Astrocyte (in vitro differentiated cells and primary cell): Measurements from ENCODE around the gene TLL2. TPM values are rescaled to one million over a fixed set of nuclear protein-coding genes. Genes with fewer than 3 reads are reported as not detected.

Experiments used
- DNase-seq: peaks from one replicate; pipeline ENCODE4 v3.0.0-alpha.2; 2010; ENCODE audit warnings: low read depth
- FAIRE-seq: peaks from 2 replicates; lab custom pipeline; 2011; peaks lifted over from hg19 to GRCh38; lab: Jason Lieb, UNC
- H2AFZ ChIP-seq: 2 replicates; pipeline ENCODE4 v1.6.0; 2012; ENCODE audit warnings: low read depth, low read length, inconsistent platforms
- H3K27ac ChIP-seq: 2 replicates; pipeline ENCODE4 v1.5.1; 2011; ENCODE audit warnings: low read depth, low read length, inconsistent platforms
- H3K27me3 ChIP-seq: 2 replicates; pipeline ENCODE4 v1.6.0; 2011; ENCODE audit warnings: low read length, inconsistent platforms; ENCODE audit not compliant: insufficient read depth
- H3K36me3 ChIP-seq: 2 replicates; pipeline ENCODE4 v1.5.1; 2011; ENCODE audit warnings: low read length, inconsistent platforms; ENCODE audit not compliant: insufficient read depth
- H3K4me1 ChIP-seq: 2 replicates; pipeline ENCODE4 v1.5.1; 2011; ENCODE audit warnings: low read length, inconsistent platforms; ENCODE audit not compliant: insufficient read depth
- H3K4me2 ChIP-seq: 2 replicates; pipeline ENCODE4 v1.6.0; 2012; ENCODE audit warnings: low read length, inconsistent platforms
- H3K4me3 ChIP-seq: 2 replicates; pipeline ENCODE4 v1.5.1; 2011; ENCODE audit warnings: low read depth, mild to moderate bottlenecking, low read length, inconsistent platforms; ENCODE audit not compliant: insufficient read depth
- H3K79me2 ChIP-seq: 2 replicates; pipeline ENCODE4 v1.6.0; 2012; ENCODE audit warnings: mild to moderate bottlenecking, low read length, inconsistent platforms; ENCODE audit not compliant: insufficient read depth
- H3K9ac ChIP-seq: 2 replicates; pipeline ENCODE4 v1.6.0; 2012; ENCODE audit warnings: mild to moderate bottlenecking, low read length, inconsistent platforms
- H3K9me3 ChIP-seq: 2 replicates; pipeline ENCODE4 v1.5.1; 2012; ENCODE audit warnings: low read depth, mild to moderate bottlenecking, low read length, inconsistent platforms; ENCODE audit not compliant: insufficient read depth
- H4K20me1 ChIP-seq: 2 replicates; pipeline ENCODE4 v1.6.0; 2012; ENCODE audit warnings: low read length, inconsistent platforms; ENCODE audit not compliant: insufficient read depth
- H3K27ac Mint-ChIP-seq: one replicate; pipeline ENCODE4 v1.8.0; 2021; ENCODE audit warnings: mild to moderate bottlenecking, mixed read lengths; ENCODE audit not compliant: unreplicated experiment
- H3K27me3 Mint-ChIP-seq: one replicate; pipeline ENCODE4 v1.8.0; 2021; ENCODE audit warnings: low read depth, mixed read lengths; ENCODE audit not compliant: unreplicated experiment
- H3K36me3 Mint-ChIP-seq: one replicate; pipeline ENCODE4 v1.8.0; 2021; ENCODE audit warnings: low read depth, mixed read lengths; ENCODE audit not compliant: unreplicated experiment
- H3K4me1 Mint-ChIP-seq: one replicate; pipeline ENCODE4 v1.8.0; 2021; ENCODE audit warnings: low read depth, mixed read lengths; ENCODE audit not compliant: unreplicated experiment
- H3K4me3 Mint-ChIP-seq: one replicate; pipeline ENCODE4 v1.8.0; 2021; ENCODE audit warnings: mild to moderate bottlenecking, moderate library complexity, mixed read lengths; ENCODE audit not compliant: unreplicated experiment
- H3K9me3 Mint-ChIP-seq: one replicate; pipeline ENCODE4 v1.8.0; 2021; ENCODE audit warnings: mild to moderate bottlenecking, mixed read lengths; ENCODE audit not compliant: unreplicated experiment
- EZH2 ChIP-seq: IDR thresholded peaks from 2 replicates; pipeline ENCODE4 v1.6.1; 2012; ENCODE audit warnings: mild to moderate bottlenecking, low read length, inconsistent platforms; ENCODE audit not compliant: insufficient read depth
- total RNA-seq: library from RNA; stranded (reverse); gene quantifications from 2 replicates; pipeline ENCODE4 v1.2.1, GENCODE V29; 2021
- TF ChIP-seq, protein P1 (sequence below): IDR thresholded peaks from 2 replicates; pipeline ENCODE4 v1.5.1; 2011; ENCODE audit warnings: low read depth, mild to moderate bottlenecking, inconsistent platforms, low read length, moderate library complexity; ENCODE audit not compliant: insufficient read depth

Gene TLL2
- total RNA-seq, 1 donor from 2014 or later = 7.6 TPM

DNA sequence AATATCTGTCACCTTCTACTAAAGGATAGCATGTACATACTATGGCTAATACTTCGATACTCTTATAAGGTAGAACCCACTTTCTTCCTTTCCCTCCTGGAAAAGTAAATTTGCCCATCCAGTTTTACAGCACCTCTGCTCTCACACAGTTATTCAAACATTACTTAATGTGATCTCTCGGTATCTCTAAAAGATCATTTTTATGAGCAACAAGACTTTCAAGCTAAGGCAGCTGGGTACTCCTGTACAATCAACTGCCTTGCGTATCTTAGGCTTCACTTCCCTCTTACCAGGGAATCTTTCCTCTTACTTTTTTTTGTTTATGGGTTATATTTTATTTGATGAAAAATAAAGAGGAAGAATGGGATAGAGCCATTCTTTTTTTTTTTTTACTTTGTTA is 26.5 kb upstream of the TLL2 start:
- Mint-ChIP-seq H3K4me3 (no peak overlapping the region), H3K4me1 (peaks cover 11% of the 10 kb centered on the region), H3K27me3 (no peaks in the 10 kb centered on the region), H3K36me3 (peaks cover 19% of the 10 kb centered on the region), H3K9me3 (no peaks in the 10 kb centered on the region), H3K27ac (no peak overlapping the region)
- H3K27me3 ChIP-seq = no peaks in the 10 kb centered on the region
- FAIRE-seq = no peak
- H3K4me1 ChIP-seq = no peaks in the 10 kb centered on the region
- H3K36me3 ChIP-seq = peaks cover 30% of the 10 kb centered on the region
- no peaks in the 10 kb centered on the region for H3K9me3 ChIP-seq
- H3K9ac ChIP-seq = no peak overlapping the region
- H3K79me2 ChIP-seq = peaks cover 61% of the 10 kb centered on the region
- no peak overlapping the region for H2AFZ ChIP-seq
- no peak overlapping the region for H3K4me2 ChIP-seq
- H3K27ac ChIP-seq = no peak overlapping the region
- H4K20me1 ChIP-seq = peaks cover 54% of the 10 kb centered on the region
- H3K4me3 ChIP-seq = no peak overlapping the region
- TF ChIP-seq EZH2 = no peak
- TF ChIP-seq, protein P1, sequence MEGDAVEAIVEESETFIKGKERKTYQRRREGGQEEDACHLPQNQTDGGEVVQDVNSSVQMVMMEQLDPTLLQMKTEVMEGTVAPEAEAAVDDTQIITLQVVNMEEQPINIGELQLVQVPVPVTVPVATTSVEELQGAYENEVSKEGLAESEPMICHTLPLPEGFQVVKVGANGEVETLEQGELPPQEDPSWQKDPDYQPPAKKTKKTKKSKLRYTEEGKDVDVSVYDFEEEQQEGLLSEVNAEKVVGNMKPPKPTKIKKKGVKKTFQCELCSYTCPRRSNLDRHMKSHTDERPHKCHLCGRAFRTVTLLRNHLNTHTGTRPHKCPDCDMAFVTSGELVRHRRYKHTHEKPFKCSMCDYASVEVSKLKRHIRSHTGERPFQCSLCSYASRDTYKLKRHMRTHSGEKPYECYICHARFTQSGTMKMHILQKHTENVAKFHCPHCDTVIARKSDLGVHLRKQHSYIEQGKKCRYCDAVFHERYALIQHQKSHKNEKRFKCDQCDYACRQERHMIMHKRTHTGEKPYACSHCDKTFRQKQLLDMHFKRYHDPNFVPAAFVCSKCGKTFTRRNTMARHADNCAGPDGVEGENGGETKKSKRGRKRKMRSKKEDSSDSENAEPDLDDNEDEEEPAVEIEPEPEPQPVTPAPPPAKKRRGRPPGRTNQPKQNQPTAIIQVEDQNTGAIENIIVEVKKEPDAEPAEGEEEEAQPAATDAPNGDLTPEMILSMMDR = no peak
- DNase-seq = no peak

DNA sequence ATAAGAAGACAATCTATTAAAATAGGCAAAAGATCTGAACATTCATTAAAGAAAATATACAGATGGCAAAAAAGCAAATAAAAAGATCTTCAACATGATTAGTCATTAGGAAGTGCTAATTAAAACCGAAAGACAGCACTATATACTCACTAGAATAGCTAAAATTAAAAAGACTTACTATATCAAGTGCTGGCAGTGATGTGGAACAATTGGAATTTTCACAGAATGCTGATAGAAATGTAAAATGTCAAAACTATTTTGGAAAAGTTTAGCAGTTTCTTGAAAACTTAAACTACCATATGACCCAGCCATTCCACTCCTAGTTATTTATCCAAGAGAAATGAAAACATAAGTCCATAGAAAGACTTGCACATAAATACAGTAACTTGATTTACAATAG is 25.0 kb upstream of the TLL2 start:
- H3K4me3 ChIP-seq = no peak overlapping the region
- H3K9me3 Mint-ChIP-seq = no peaks in the 10 kb centered on the region
- H4K20me1 ChIP-seq = peaks cover 60% of the 10 kb centered on the region
- no peak overlapping the region for H3K4me3 Mint-ChIP-seq
- H3K9ac ChIP-seq = no peak overlapping the region
- H3K27me3 ChIP-seq = no peaks in the 10 kb centered on the region
- H3K27ac Mint-ChIP-seq = no peak overlapping the region
- FAIRE-seq (no peak), DNase-seq (no peak)
- H3K79me2 ChIP-seq = peaks cover 71% of the 10 kb centered on the region
- TF ChIP-seq, protein P1 = no peak
- TF ChIP-seq EZH2 = no peak
- peaks cover 19% of the 10 kb centered on the region for H3K36me3 Mint-ChIP-seq
- H3K4me2 ChIP-seq = no peak overlapping the region
- no peak overlapping the region for H2AFZ ChIP-seq
- H3K27me3 Mint-ChIP-seq = no peaks in the 10 kb centered on the region
- H3K36me3 ChIP-seq = peaks cover 19% of the 10 kb centered on the region
- H3K4me1 Mint-ChIP-seq = peaks cover 13% of the 10 kb centered on the region
- H3K27ac ChIP-seq = no peak overlapping the region
- no peaks in the 10 kb centered on the region for H3K4me1 ChIP-seq
- H3K9me3 ChIP-seq = no peaks in the 10 kb centered on the region

DNA sequence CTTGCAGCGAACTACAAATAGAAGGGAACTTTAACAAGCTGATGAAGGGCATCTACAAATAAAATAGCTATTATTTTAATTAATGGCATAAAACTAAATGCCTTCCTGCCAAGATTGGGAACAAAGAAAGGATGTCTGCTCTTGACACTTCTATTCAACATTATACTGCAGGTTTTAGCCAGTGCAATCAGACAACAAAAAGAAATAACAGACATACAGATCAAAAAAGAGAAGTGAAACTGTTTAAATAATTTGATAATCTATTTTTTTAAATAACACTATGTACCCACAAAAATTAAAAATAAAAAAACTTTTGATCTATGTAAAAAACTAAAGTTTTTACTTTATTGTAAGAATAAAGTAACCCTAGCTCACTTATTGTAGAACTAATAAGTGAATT is 22.4 kb upstream of the TLL2 start:
- H3K4me2 ChIP-seq = no peak overlapping the region
- peaks cover 18% of the 10 kb centered on the region for H3K36me3 Mint-ChIP-seq
- no peak overlapping the region for H3K4me3 Mint-ChIP-seq
- TF ChIP-seq EZH2 = no peak
- TF ChIP-seq, protein P1 = no peak
- H3K4me1 Mint-ChIP-seq = peaks cover 11% of the 10 kb centered on the region
- no peak overlapping the region for H3K27ac Mint-ChIP-seq
- H3K27me3 ChIP-seq = no peaks in the 10 kb centered on the region
- H3K79me2 ChIP-seq = peaks cover 67% of the 10 kb centered on the region
- no peak overlapping the region for H2AFZ ChIP-seq
- no peak overlapping the region for H3K9ac ChIP-seq
- FAIRE-seq = no peak
- no peaks in the 10 kb centered on the region for H3K4me1 ChIP-seq
- H4K20me1 ChIP-seq = peaks cover 64% of the 10 kb centered on the region
- peaks cover 11% of the 10 kb centered on the region for H3K36me3 ChIP-seq
- no peaks in the 10 kb centered on the region for H3K27me3 Mint-ChIP-seq
- no peak overlapping the region for H3K4me3 ChIP-seq
- H3K9me3 Mint-ChIP-seq = no peaks in the 10 kb centered on the region
- no peak overlapping the region for H3K27ac ChIP-seq
- DNase-seq = no peak
- H3K9me3 ChIP-seq = no peaks in the 10 kb centered on the region
